T-helper 9 cell (primary cell): ENCODE data around the gene ALG9.
A peak's percentile ranks its signal among the peaks of the same experiment; 100 is the strongest.

ENCODE experiments used
- DNase-seq: peaks from one replicate; pipeline ENCODE4 v3.0.0-alpha.2; 2020

The ALG9 gene

GRCh38 chr11:111879637-111879960, 8.2 kb upstream of the ALG9 start:
- no peak for DNase-seq

- peak; percentile 93 for DNase-seq
These were observed 7.7 kb upstream of the ALG9 start, which contains the start of the genes CFAP68 and FDXACB1 for GRCh38 chr11:111878849-111879636. TSS of gene CFAP68 (plus strand) at chr11:111879541. CDS start at chr11:111879561, 20 bp downstream. TSS of gene FDXACB1 (minus strand) at chr11:111879165. CDS start at chr11:111879132, 33 bp downstream.

GRCh38 chr11:111878385-111878848, 7.0 kb upstream of the ALG9 start:
- DNase-seq: no peak

GRCh38 chr11:111871693-111872161, 346 bp upstream of the ALG9 start:
- no peak for DNase-seq

GRCh38 chr11:111870522-111870885, 877 bp downstream of the ALG9 start:
- DNase-seq: no peak

- DNase-seq: no peak
These were observed 1.3 kb downstream of the ALG9 start for GRCh38 chr11:111870113-111870512.

- DNase-seq: no peak
These were observed 11.1 kb downstream of the ALG9 start for GRCh38 chr11:111860257-111860656.

- DNase-seq: no peak
These were observed 15.9 kb downstream of the ALG9 start for GRCh38 chr11:111855506-111855905.

- no peak for DNase-seq
These were observed 19.3 kb downstream of the ALG9 start for GRCh38 chr11:111852103-111852502.

- no peak for DNase-seq
These were observed 19.7 kb downstream of the ALG9 start for GRCh38 chr11:111851636-111852035.

- DNase-seq: no peak
These were observed 20.3 kb downstream of the ALG9 start for GRCh38 chr11:111851067-111851466.

GRCh38 chr11:111849631-111850030, 21.8 kb downstream of the ALG9 start:
- DNase-seq: no peak

- DNase-seq: no peak
These were observed 24.7 kb downstream of the ALG9 start for GRCh38 chr11:111846636-111847035.

- DNase-seq: no peak
These were observed 25.3 kb downstream of the ALG9 start for GRCh38 chr11:111846063-111846462.

- DNase-seq: no peak
These were observed 25.9 kb downstream of the ALG9 start for GRCh38 chr11:111845276-111846028.

- DNase-seq: no peak
These were observed 27.7 kb downstream of the ALG9 start for GRCh38 chr11:111843661-111844060.

- DNase-seq: peak; percentile 87
These were observed 29.9 kb downstream of the ALG9 start for GRCh38 chr11:111841370-111842053.

- DNase-seq: no peak
These were observed 31.2 kb downstream of the ALG9 start for GRCh38 chr11:111840143-111840542.

GRCh38 chr11:111838054-111838453, 33.3 kb downstream of the ALG9 start:
- no peak for DNase-seq

- no peak for DNase-seq
These were observed 34.0 kb downstream of the ALG9 start for GRCh38 chr11:111837366-111837891.

GRCh38 chr11:111836721-111837120, 34.7 kb downstream of the ALG9 start:
- DNase-seq: no peak

GRCh38 chr11:111836162-111836561, 35.2 kb downstream of the ALG9 start:
- DNase-seq: no peak

GRCh38 chr11:111835665-111836064, 35.7 kb downstream of the ALG9 start:
- DNase-seq: no peak
